H1 (cell line): ENCODE data around the gene MEF2C. TPM values are rescaled to one million over a fixed set of nuclear protein-coding genes. Genes with fewer than 3 reads are reported as not detected.
A peak's percentile ranks its signal among the peaks of the same experiment; 100 is the strongest.

ENCODE experiments used
- CTCF ChIA-PET: fragments of 300-600 bp; sonication (Branson Sonifier 250); formaldehyde crosslinking; loops from one replicate; lab custom pipeline; 2021; ENCODE audit not compliant: partially characterized antibody; lab: Charles Lee
- POLR2A ChIA-PET: fragments of 300-600 bp; sonication (Branson Sonifier 250); formaldehyde crosslinking; loops from one replicate; lab custom pipeline; 2021; ENCODE audit warnings: inconsistent platforms; ENCODE audit not compliant: partially characterized antibody; lab: Charles Lee
- DNase-seq, 2 experiments: peaks; one replicate each; pipeline versions ENCODE4 v3.0.0 to v3.0.0-alpha.2; 2010 to 2022; ENCODE audit warnings: low spot score in 2 of 2, low read depth in 1 of 2, mixed read lengths in 1 of 2
- FAIRE-seq: peaks from 2 replicates; lab custom pipeline; 2011; peaks lifted over from hg19 to GRCh38; lab: Jason Lieb, UNC
- H2AFZ ChIP-seq: 2 replicates; pipeline ENCODE4 v1.8.1; 2012; ENCODE audit warnings: low read length, inconsistent platforms
- H2AK5ac ChIP-seq: 2 replicates; pipeline ENCODE4 v1.6.1; 2013; ENCODE audit warnings: low read depth, low read length
- H2BK120ac ChIP-seq: replicated peaks from 2 replicates; pipeline ENCODE3; 2013; ENCODE audit warnings: low read depth, low read length, inconsistent platforms
- H2BK12ac ChIP-seq: 2 replicates; pipeline ENCODE4 v1.6.1; 2013; ENCODE audit warnings: low read depth, low read length
- H2BK15ac ChIP-seq: 2 replicates; pipeline ENCODE4 v1.6.1; 2013; ENCODE audit warnings: low read length
- H2BK20ac ChIP-seq: 2 replicates; pipeline ENCODE4 v1.6.1; 2013; ENCODE audit warnings: low read length
- H2BK5ac ChIP-seq: 2 replicates; pipeline ENCODE4 v1.6.1; 2013; ENCODE audit warnings: low read depth, low read length
- H3K14ac ChIP-seq: 2 replicates; pipeline ENCODE4 v1.6.1; 2013; ENCODE audit warnings: inconsistent platforms; ENCODE audit not compliant: insufficient read length
- H3K18ac ChIP-seq: 2 replicates; pipeline ENCODE4 v1.6.1; 2013; ENCODE audit warnings: low read length; ENCODE audit errors: extremely low read depth
- H3K23ac ChIP-seq: 2 replicates; pipeline ENCODE4 v1.6.1; 2013; ENCODE audit warnings: inconsistent platforms; ENCODE audit not compliant: insufficient read length
- H3K23me2 ChIP-seq: 2 replicates; pipeline ENCODE4 v1.6.1; 2013; ENCODE audit warnings: low read depth, low read length
- H3K27ac ChIP-seq: 2 replicates; pipeline ENCODE4 v1.6.1; 2011; ENCODE audit warnings: low read depth, low read length, inconsistent platforms
- H3K27me3 ChIP-seq, 4 experiments: replicated peaks in 1 of 4; 1 replicate in 1 of 4; 2 replicates in 3 of 4; pipeline versions ENCODE4 v1.6.1 to v1.8.1; 2011 to 2013; ENCODE audit warnings: low read length in 3 of 4, mild to moderate bottlenecking in 3 of 4, inconsistent platforms in 2 of 4, mixed read lengths in 2 of 4, moderate library complexity in 1 of 4; ENCODE audit not compliant: control insufficient read depth in 3 of 4, insufficient read depth in 3 of 4; ENCODE audit errors: extremely low read depth in 1 of 4
- H3K36me3 ChIP-seq, 4 experiments: 2 replicates each; pipeline versions ENCODE4 v1.6.1 to v1.8.1; 2011 to 2013; ENCODE audit warnings: mild to moderate bottlenecking in 4 of 4, low read length in 3 of 4, moderate library complexity in 2 of 4, control low read depth in 1 of 4, inconsistent platforms in 1 of 4; ENCODE audit not compliant: insufficient read depth in 4 of 4, control insufficient read depth in 2 of 4
- H3K4ac ChIP-seq: replicated peaks from 2 replicates; pipeline ENCODE3; 2013; ENCODE audit warnings: low read length, low read depth, mixed read lengths, inconsistent platforms; ENCODE audit not compliant: insufficient read length
- H3K4me1 ChIP-seq, 4 experiments: replicated peaks in 1 of 4; 1 replicate in 1 of 4; 2 replicates in 3 of 4; pipeline versions ENCODE4 v1.6.1 to v1.8.1; 2011 to 2013; ENCODE audit warnings: low read length in 3 of 4, inconsistent platforms in 2 of 4, mixed read lengths in 1 of 4; ENCODE audit not compliant: insufficient read depth in 4 of 4, control insufficient read depth in 3 of 4
- H3K4me2 ChIP-seq, 2 experiments: 2 replicates each; pipeline versions ENCODE4 v1.6.1 to v1.8.1; 2011 to 2013; ENCODE audit warnings: low read depth in 2 of 2, low read length in 2 of 2, control low read depth in 1 of 2, inconsistent platforms in 1 of 2, mild to moderate bottlenecking in 1 of 2; ENCODE audit not compliant: insufficient read depth in 1 of 2
- H3K4me3 ChIP-seq, 4 experiments: fragments of 200-600, 300-600 bp in 1 of 4; sonication (generic), shearing (Covaris generic), sonication (Bioruptor Twin) in 1 of 4; 2 replicates each; pipeline versions ENCODE4 v1.5.1 to v1.8.1; 2011 to 2016; ENCODE audit warnings: low read length in 4 of 4, low read depth in 3 of 4, control low read depth in 2 of 4, inconsistent platforms in 2 of 4, mild to moderate bottlenecking in 2 of 4, mixed read lengths in 1 of 4, moderate library complexity in 1 of 4; ENCODE audit not compliant: insufficient read depth in 2 of 4; ENCODE audit errors: extremely low read depth in 1 of 4
- H3K56ac ChIP-seq: replicated peaks from 2 replicates; pipeline ENCODE3; 2013; ENCODE audit warnings: low read depth, mild to moderate bottlenecking, mixed read lengths, low read length, inconsistent platforms; ENCODE audit not compliant: insufficient read length
- H3K79me1 ChIP-seq: 2 replicates; pipeline ENCODE4 v1.6.1; 2013; ENCODE audit warnings: low read depth, low read length, control low read depth
- H3K79me2 ChIP-seq, 2 experiments: 2 replicates each; pipeline versions ENCODE4 v1.6.1 to v1.8.1; 2012 to 2013; ENCODE audit warnings: low read length in 2 of 2, mild to moderate bottlenecking in 2 of 2, inconsistent platforms in 1 of 2; ENCODE audit not compliant: insufficient read depth in 2 of 2, control insufficient read depth in 1 of 2
- H3K9ac ChIP-seq, 4 experiments: replicated peaks in 1 of 4; 1 replicate in 1 of 4; 2 replicates in 3 of 4; pipeline versions ENCODE4 v1.6.1 to v1.8.1; 2011 to 2013; ENCODE audit warnings: low read depth in 3 of 4, low read length in 3 of 4, control low read depth in 2 of 4, mild to moderate bottlenecking in 2 of 4, moderate library complexity in 2 of 4, inconsistent platforms in 1 of 4; ENCODE audit errors: extremely low read depth in 1 of 4
- H3K9me3 ChIP-seq, 2 experiments: 2 replicates each; pipeline versions ENCODE4 v1.6.1 to v1.8.1; 2012 to 2013; ENCODE audit warnings: mild to moderate bottlenecking in 2 of 2, moderate library complexity in 2 of 2, control low read depth in 1 of 2, inconsistent platforms in 1 of 2, low read depth in 1 of 2, low read length in 1 of 2, mixed read lengths in 1 of 2; ENCODE audit not compliant: insufficient read depth in 2 of 2
- H4K20me1 ChIP-seq, 2 experiments: replicated peaks in 1 of 2; 2 replicates each; pipeline versions ENCODE3 to v1.8.1; 2011 to 2013; ENCODE audit warnings: inconsistent platforms in 2 of 2, low read length in 2 of 2, mild to moderate bottlenecking in 1 of 2; ENCODE audit not compliant: insufficient read depth in 2 of 2, control insufficient read depth in 1 of 2
- H4K5ac ChIP-seq: 2 replicates; pipeline ENCODE4 v1.6.1; 2013; ENCODE audit warnings: low read length, low read depth, mixed read lengths, inconsistent platforms; ENCODE audit not compliant: insufficient read length
- H4K8ac ChIP-seq: 2 replicates; pipeline ENCODE4 v1.8.0; 2013; ENCODE audit warnings: mild to moderate bottlenecking, moderate library complexity, low read length, inconsistent platforms; ENCODE audit not compliant: insufficient read depth; ENCODE audit errors: extremely low read depth
- H4K91ac ChIP-seq: replicated peaks from 2 replicates; pipeline ENCODE3; 2013; ENCODE audit warnings: low read length, mixed read lengths, inconsistent platforms; ENCODE audit not compliant: insufficient read length
- ATF2 ChIP-seq: IDR thresholded peaks from 2 replicates; pipeline ENCODE4 v1.6.1; 2012; ENCODE audit warnings: low read length, inconsistent platforms
- BACH1 ChIP-seq: IDR thresholded peaks from 2 replicates; pipeline ENCODE4 v1.6.1; 2012; ENCODE audit warnings: low read length, improper control_type of control experiment
- CHD2 ChIP-seq: IDR thresholded peaks from 2 replicates; pipeline ENCODE4 v1.6.1; 2012; ENCODE audit warnings: low read length, improper control_type of control experiment
- EZH2 ChIP-seq: fragments of 200-600 bp; sonication (generic); IDR thresholded peaks from 2 replicates; pipeline ENCODE4 v1.7.1; 2012; ENCODE audit warnings: low read depth, mild to moderate bottlenecking, moderate library complexity, low read length, inconsistent platforms; ENCODE audit not compliant: severe bottlenecking
- MAX ChIP-seq: IDR thresholded peaks from 2 replicates; pipeline ENCODE4 v1.6.1; 2012; ENCODE audit warnings: inconsistent platforms
- NRF1 ChIP-seq: IDR thresholded peaks from 2 replicates; pipeline ENCODE4 v1.6.1; 2011; ENCODE audit warnings: mild to moderate bottlenecking, low read depth, low read length, improper control_type of control experiment
- PHF8 ChIP-seq: fragments of 200-600 bp; sonication (generic); conservative IDR thresholded peaks from 2 replicates; pipeline ENCODE4 v1.7.1; 2012; ENCODE audit warnings: low read depth, mild to moderate bottlenecking, inconsistent platforms, low read length, moderate library complexity
- SIN3A ChIP-seq, 2 experiments: IDR thresholded peaks in 1 of 2; conservative IDR thresholded peaks in 1 of 2; 2 replicates each; pipeline ENCODE4 v1.6.1; 2011 to 2012; ENCODE audit warnings: low read length in 2 of 2, improper control_type of control experiment in 1 of 2, low read depth in 1 of 2, mild to moderate bottlenecking in 1 of 2
- WGBS, 2 experiments: shearing (Covaris generic) in 1 of 2; methylation state at CpG; one replicate each; pipeline versions ENCODE4 v1.1.6 to v1.1.7; 2013 to 2015; ENCODE audit warnings: low lambda C conversion rate in 2 of 2, mixed read lengths in 2 of 2, inconsistent platforms in 1 of 2, low coverage in 1 of 2, missing lambda C conversion rate in 1 of 2; ENCODE audit not compliant: insufficient replicate concordance in 2 of 2, insufficient coverage in 1 of 2, insufficient read length in 1 of 2; ENCODE audit errors: extremely low coverage in 1 of 2, missing lambda C conversion rate in 1 of 2; 5-methylcytosine and 5-hydroxymethylcytosine counted together
- polyA plus RNA-seq, 7 experiments: library from polyadenylated mRNA; depleted of rRNA in 3 of 7; stranded (reverse) in 5 of 7; unstranded in 2 of 7; fragments of >200 nt in 5 of 7; fragments of 200-250 nt in 2 of 7; gene quantifications; 1 replicate in 5 of 7; 2 replicates in 1 of 7; 4 replicates in 1 of 7; pipeline versions ENCODE4 v1.2.1 to v1.2.3, GENCODE V29; 2011 to 2013; ENCODE audit warnings: missing spikeins in 2 of 7, mixed read lengths in 2 of 7
- total RNA-seq: library from RNA; stranded (reverse); fragmentation: NEBNext Ultra II Directional; extraction: Animal tissue kit (Norgen Biotek cat#: 25700); gene quantifications from 2 replicates; pipeline ENCODE4 v1.2.1, GENCODE V29; 2021

The MEF2C gene
- total and polyA plus RNA-seq, 2 of the 8 experiments (the other 6 are each of a cell fraction or from before 2014, with no cell fraction given), result 0.59 to 0.99 TPM

GRCh38 chr5:88675708-88676636 is 207.0 kb downstream of the MEF2C start:
- Histone ChIP-seq H4K5ac (no peak overlapping the region), H2BK12ac (no peak overlapping the region; the same call in 1 of the 2 replicates), H3K56ac (no peak overlapping the region), H3K79me1 (no peaks in the 10 kb centered on the region), H4K20me1 (peaks cover 2 to 14% of the 10 kb centered on the region in 2 experiments), H3K4me1 (peaks cover 10 to 41% (median 19%) of the 10 kb centered on the region in 4 experiments), H2AK5ac (no peak overlapping the region), H3K9ac (no peak overlapping the region), H2BK120ac (no peak overlapping the region), H3K14ac (no peak overlapping the region), H2BK15ac (no peak overlapping the region), H3K23ac (no peak overlapping the region), H3K36me3 (no peaks in the 10 kb centered on the region), H3K4me2 (peak overlapping the region; percentile 98 to 99), H2BK20ac (no peak overlapping the region), H4K91ac (no peak overlapping the region), H3K79me2 (no peaks in the 10 kb centered on the region), H3K9me3 (no peaks in the 10 kb centered on the region), H2BK5ac (no peak overlapping the region), H2AFZ (0 out of 2 replicates have a peak overlapping the region, but pooled peaks have one; percentile 10), H3K27me3 (peaks cover 43 to 90% (median 74%) of the 10 kb centered on the region in 4 experiments), H3K27ac (no peak overlapping the region), H3K4me3 (peak overlapping the region; percentile 37 to 64 (median 50); a peak in 7 of 8 replicates), H3K23me2 (peaks cover 21% of the 10 kb centered on the region), H4K8ac (no peak overlapping the region; the same call in 1 of the 2 replicates), H3K4ac (no peak overlapping the region), H3K18ac (no peak overlapping the region)
- 2% methylated on average over 51 of the region's 54 CpGs; no CpG with 5 or more reads in 1 of the 2 experiments for WGBS, 2 experiments
- DNase-seq, result peak in 1 of 2 experiments; percentile 82
- peak; percentile 74 for FAIRE-seq
- POLR2A ChIA-PET, result interaction anchor here (0.7 to 2.6 kb wide), 6 partner anchors 9 to 419 kb away, joined by 3 to 25 read pairs (median 4); no protein-coding TSS in a partner anchor
- CTCF ChIA-PET, result interaction anchor here (0.6 to 3.3 kb wide), 9 partner anchors 9 to 539 kb away, joined by 3 to 22 read pairs (median 4); no protein-coding TSS in a partner anchor
- TF ChIP-seq ATF2, result peak; percentile 89
- TF ChIP-seq CHD2, result no peak
- TF ChIP-seq PHF8, result no peak
- peak; percentile 5 for TF ChIP-seq EZH2
- no peak for TF ChIP-seq BACH1
- TF ChIP-seq SIN3A (conservative IDR thresholded peaks at IDR 0.05 in 1 of 2, IDR thresholded peaks at IDR 0.05 in 1 of 2; ENCODE audit: low read depth in 1 of 2, low read length in 2 of 2), result peak; percentile 35 to 62; a peak in 2 of 4 replicates
- TF ChIP-seq NRF1, result no peak
- peak; percentile 50; the same call in 1 of the 2 replicates for TF ChIP-seq MAX
